ENCODE measurements around the gene PAX2.

PAX2 gene

DNA sequence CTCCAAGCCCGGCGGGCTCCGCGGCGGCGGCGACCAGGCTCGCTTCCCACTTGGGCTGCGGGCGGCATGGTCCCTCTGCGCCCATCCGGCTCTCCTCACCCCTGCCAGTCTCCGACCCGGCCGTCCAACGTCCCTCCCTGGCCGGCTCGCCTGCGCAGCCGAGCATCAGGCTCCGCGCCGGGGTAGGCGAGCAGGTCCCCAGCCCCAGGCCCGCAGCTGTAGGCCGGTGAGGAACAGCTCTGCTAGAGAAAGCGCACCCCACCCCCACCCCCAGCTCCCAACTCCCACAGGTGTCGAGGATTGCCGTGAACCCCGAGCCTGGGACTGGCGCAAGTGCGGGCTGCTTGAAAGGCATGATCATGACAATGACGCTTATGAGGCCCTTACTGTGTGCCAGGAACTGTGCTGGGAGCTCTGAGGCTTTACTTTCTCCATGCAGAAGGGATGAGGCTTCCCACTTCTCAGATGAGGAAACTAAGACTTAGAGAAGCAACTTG is 20.8 kb upstream of the PAX2 start:
- Histone ChIP-seq H3K9me3 (ENCODE audit: control insufficient read depth in 2 of 2, low read length in 2 of 2) (no peaks in the 10 kb centered on the region), H3K9ac (ENCODE audit: low read depth in 1 of 2, low read length in 2 of 2) (no peak overlapping the region), H3K4me3 (ENCODE audit: low read length in 2 of 2) (no peak overlapping the region), H3K4me1 (ENCODE audit: control insufficient read depth in 2 of 2, insufficient read depth in 2 of 2, low read length in 2 of 2) (no peaks in the 10 kb centered on the region), H3K36me3 (ENCODE audit: control insufficient read depth in 2 of 2, insufficient read depth in 2 of 2, low read length in 2 of 2) (no peaks in the 10 kb centered on the region), H3K27me3 (ENCODE audit: control insufficient read depth in 2 of 2, insufficient read depth in 2 of 2, low read length in 2 of 2) (peaks cover 63 to 71% of the 10 kb centered on the region in 2 donors), H3K27ac (ENCODE audit: low read depth in 2 of 2, low read length in 2 of 2) (no peak overlapping the region)

DNA sequence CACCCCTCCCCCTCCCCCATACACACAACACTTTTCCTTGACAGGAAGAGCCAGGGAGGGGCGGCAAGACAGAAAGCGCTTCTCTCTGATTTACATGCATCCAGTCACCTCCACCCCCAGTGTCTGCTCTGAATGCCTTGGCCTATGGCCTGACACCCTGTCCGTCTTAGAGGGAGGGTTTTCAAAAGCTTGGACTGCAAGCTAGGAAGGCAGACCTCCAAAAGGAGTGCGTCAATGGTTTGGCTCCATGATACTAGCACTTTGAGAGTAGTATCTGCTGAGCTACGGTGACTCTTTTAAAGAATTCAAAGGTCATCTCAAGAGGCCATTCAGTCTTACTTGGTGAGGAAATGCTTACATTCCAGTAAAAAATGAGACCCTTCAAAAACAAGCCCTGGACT is 20.3 kb upstream of the PAX2 start:
- Histone ChIP-seq H3K9ac (ENCODE audit: low read depth in 1 of 2, low read length in 2 of 2) (no peak overlapping the region), H3K27me3 (ENCODE audit: control insufficient read depth in 2 of 2, insufficient read depth in 2 of 2, low read length in 2 of 2) (peaks cover 63 to 73% of the 10 kb centered on the region in 2 donors), H3K36me3 (ENCODE audit: control insufficient read depth in 2 of 2, insufficient read depth in 2 of 2, low read length in 2 of 2) (no peaks in the 10 kb centered on the region), H3K4me3 (ENCODE audit: low read length in 2 of 2) (no peak overlapping the region), H3K27ac (ENCODE audit: low read depth in 2 of 2, low read length in 2 of 2) (no peak overlapping the region), H3K9me3 (ENCODE audit: control insufficient read depth in 2 of 2, low read length in 2 of 2) (no peaks in the 10 kb centered on the region), H3K4me1 (ENCODE audit: control insufficient read depth in 2 of 2, insufficient read depth in 2 of 2, low read length in 2 of 2) (peaks cover 4% of the 10 kb centered on the region in 2 donors)

DNA sequence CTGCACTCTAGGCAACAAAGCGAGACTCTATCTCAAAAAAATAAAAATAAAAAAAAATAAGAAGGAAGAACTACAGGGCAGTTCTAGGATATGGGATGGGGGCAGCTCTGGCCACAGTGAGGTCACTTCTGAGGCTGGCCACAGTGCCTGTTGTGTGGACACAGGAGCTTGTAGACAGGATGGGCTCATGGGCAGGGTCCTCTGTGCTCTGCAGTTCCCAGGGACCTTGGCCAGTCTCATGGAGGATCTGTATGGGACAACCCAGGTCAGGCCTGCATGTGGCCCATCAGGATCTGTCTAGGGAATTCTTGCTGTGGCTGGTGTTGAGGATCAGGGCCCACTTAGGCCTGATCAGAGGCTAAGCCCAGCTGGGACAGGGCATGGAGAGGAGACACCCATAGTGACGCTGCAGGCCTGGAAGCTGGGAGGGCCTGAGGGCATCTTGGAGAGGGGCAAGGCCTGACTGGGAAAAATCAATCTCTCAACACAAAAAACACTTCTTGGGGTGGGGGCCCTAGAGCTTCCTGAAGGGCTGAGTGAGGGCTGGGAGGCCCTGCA is 19.4 kb upstream of the PAX2 start:
- Histone ChIP-seq H3K27ac (ENCODE audit: low read depth in 2 of 2, low read length in 2 of 2) (no peak overlapping the region), H3K9ac (ENCODE audit: low read depth in 1 of 2, low read length in 2 of 2) (no peak overlapping the region), H3K9me3 (ENCODE audit: control insufficient read depth in 2 of 2, low read length in 2 of 2) (no peaks in the 10 kb centered on the region), H3K4me3 (ENCODE audit: low read length in 2 of 2) (no peak overlapping the region), H3K4me1 (ENCODE audit: control insufficient read depth in 2 of 2, insufficient read depth in 2 of 2, low read length in 2 of 2) (peaks cover 8 to 13% of the 10 kb centered on the region in 2 donors), H3K36me3 (ENCODE audit: control insufficient read depth in 2 of 2, insufficient read depth in 2 of 2, low read length in 2 of 2) (no peaks in the 10 kb centered on the region), H3K27me3 (ENCODE audit: control insufficient read depth in 2 of 2, insufficient read depth in 2 of 2, low read length in 2 of 2) (peaks cover 61 to 74% of the 10 kb centered on the region in 2 donors)

DNA sequence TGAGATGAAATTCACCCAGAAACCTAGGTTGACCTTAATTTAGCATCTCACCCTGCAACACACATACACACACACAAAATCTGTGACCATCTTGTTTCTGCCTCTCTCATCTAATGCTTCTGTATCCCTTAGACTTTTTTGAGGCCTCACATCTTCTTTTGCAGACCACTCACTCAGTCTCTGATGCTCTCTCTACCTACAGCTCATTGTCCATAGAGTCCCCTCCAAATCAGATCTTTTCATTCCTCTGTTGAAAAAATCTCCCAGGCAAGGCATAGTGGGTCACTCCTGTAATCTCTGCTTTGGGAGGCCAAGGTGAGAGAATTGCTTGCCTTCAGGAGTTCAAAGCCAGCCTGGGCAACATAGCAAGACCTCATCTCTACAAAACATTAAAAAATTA is 17.6 kb upstream of the PAX2 start:
- Histone ChIP-seq H3K9ac (ENCODE audit: low read depth in 1 of 2, low read length in 2 of 2) (no peak overlapping the region), H3K4me3 (ENCODE audit: low read length in 2 of 2) (no peak overlapping the region), H3K4me1 (ENCODE audit: control insufficient read depth in 2 of 2, insufficient read depth in 2 of 2, low read length in 2 of 2) (peaks cover 12 to 19% of the 10 kb centered on the region in 2 donors), H3K27ac (ENCODE audit: low read depth in 2 of 2, low read length in 2 of 2) (no peak overlapping the region), H3K36me3 (ENCODE audit: control insufficient read depth in 2 of 2, insufficient read depth in 2 of 2, low read length in 2 of 2) (no peaks in the 10 kb centered on the region), H3K9me3 (ENCODE audit: control insufficient read depth in 2 of 2, low read length in 2 of 2) (no peaks in the 10 kb centered on the region), H3K27me3 (ENCODE audit: control insufficient read depth in 2 of 2, insufficient read depth in 2 of 2, low read length in 2 of 2) (peaks cover 69 to 79% of the 10 kb centered on the region in 2 donors)

DNA sequence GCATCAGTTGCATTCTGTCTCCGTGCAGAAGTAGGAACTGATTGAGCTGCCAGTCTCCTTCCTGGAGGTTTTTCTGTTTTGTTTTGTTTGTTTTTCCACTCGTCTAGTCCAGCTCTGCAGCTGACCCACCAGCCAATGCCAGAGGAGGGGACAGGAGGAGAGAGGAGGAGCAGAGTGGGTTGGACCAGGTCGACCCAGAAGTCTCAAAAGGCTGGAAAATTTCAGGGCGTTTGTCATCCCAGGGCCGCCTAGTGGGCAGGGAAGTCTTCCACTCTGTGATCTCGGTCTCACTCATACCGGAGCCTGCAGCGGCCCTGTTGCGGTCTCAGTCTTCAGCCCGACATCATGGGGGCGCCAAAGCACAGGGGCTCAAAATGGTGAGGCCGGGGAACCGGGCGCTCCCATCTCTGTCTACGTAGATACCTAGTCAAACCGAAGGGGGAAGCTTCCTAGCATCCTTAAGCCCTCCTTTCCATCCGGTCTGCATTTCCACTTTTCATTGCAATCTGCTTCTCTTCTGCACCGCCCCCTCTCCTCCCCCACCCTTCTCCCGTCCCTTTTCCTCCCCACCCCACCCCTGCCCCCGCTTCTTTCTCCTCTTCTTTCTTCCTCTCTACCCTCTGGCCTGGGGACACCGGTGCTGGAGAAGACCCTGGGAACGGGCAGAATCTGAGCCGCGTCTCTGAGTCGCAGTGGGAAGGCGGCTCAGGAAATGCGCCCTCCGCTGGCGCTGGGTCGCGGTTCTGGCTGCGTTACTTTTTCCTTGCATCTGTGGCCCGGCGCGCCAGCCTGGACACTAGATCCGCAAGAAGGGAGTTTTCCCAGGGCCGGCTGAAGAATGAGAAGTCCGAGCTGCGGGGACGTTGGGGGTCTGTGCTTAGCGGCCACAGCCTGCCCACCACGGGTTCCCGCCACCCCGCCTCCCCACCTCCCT is 16.2 kb upstream of the PAX2 start:
- Histone ChIP-seq H3K27ac (ENCODE audit: low read depth in 2 of 2, low read length in 2 of 2) (no peak overlapping the region), H3K4me3 (ENCODE audit: low read length in 2 of 2) (no peak overlapping the region), H3K9ac (ENCODE audit: low read depth in 1 of 2, low read length in 2 of 2) (no peak overlapping the region), H3K9me3 (ENCODE audit: control insufficient read depth in 2 of 2, low read length in 2 of 2) (no peaks in the 10 kb centered on the region), H3K27me3 (ENCODE audit: control insufficient read depth in 2 of 2, insufficient read depth in 2 of 2, low read length in 2 of 2) (peaks cover 66 to 80% of the 10 kb centered on the region in 2 donors), H3K36me3 (ENCODE audit: control insufficient read depth in 2 of 2, insufficient read depth in 2 of 2, low read length in 2 of 2) (no peaks in the 10 kb centered on the region), H3K4me1 (ENCODE audit: control insufficient read depth in 2 of 2, insufficient read depth in 2 of 2, low read length in 2 of 2) (peaks cover 12 to 19% of the 10 kb centered on the region in 2 donors)

DNA sequence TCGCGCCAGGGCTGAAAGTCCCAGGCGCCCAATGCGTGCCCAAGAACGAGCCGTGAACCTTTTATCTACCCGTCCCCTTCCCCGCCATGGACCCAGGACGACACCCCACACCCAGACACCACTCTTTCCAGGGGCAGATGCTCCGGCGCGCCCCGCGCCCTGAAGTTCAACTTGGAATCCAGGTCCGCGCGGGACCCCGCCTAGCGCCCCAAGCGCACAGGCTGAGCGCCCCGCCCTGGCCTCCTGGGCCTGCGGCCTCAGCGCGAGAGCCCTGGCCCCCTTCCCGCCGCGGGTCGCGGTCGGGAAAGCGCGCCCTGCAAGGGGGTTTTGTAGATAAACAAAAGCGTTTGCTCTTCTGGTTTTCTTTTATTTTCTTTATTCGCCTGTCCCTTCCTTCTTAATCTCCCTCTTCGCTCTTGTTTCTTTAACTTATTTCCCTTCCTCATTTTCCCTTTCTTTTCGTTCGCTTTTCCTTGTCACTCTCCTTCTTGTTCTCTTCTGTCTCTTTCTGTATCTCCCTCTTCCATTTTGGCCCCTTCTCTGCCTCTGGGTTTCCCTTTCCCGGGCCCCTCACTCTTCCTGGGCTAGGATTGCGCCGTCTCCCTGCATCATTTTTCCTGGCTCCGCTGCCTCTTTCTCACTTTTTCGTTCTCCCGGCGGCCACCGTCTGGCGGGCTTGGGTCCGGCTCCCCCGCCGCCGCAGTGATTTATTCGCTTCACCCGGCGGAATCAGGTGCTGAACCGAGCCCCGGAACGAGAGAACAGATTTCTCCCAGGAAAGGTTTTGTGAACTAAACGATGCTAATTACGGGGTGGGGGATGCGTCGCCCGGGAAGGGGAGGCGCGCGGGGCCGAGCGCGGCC is 15.3 kb upstream of the PAX2 start:
- Histone ChIP-seq H3K27ac (ENCODE audit: low read depth in 2 of 2, low read length in 2 of 2) (no peak overlapping the region), H3K36me3 (ENCODE audit: control insufficient read depth in 2 of 2, insufficient read depth in 2 of 2, low read length in 2 of 2) (no peaks in the 10 kb centered on the region), H3K27me3 (ENCODE audit: control insufficient read depth in 2 of 2, insufficient read depth in 2 of 2, low read length in 2 of 2) (peaks cover 71 to 83% of the 10 kb centered on the region in 2 donors), H3K9ac (ENCODE audit: low read depth in 1 of 2, low read length in 2 of 2) (no peak overlapping the region), H3K9me3 (ENCODE audit: control insufficient read depth in 2 of 2, low read length in 2 of 2) (no peaks in the 10 kb centered on the region), H3K4me3 (ENCODE audit: low read length in 2 of 2) (peak overlapping the region in 1 of 2 donors; percentile 26), H3K4me1 (ENCODE audit: control insufficient read depth in 2 of 2, insufficient read depth in 2 of 2, low read length in 2 of 2) (peaks cover 12 to 19% of the 10 kb centered on the region in 2 donors)

DNA sequence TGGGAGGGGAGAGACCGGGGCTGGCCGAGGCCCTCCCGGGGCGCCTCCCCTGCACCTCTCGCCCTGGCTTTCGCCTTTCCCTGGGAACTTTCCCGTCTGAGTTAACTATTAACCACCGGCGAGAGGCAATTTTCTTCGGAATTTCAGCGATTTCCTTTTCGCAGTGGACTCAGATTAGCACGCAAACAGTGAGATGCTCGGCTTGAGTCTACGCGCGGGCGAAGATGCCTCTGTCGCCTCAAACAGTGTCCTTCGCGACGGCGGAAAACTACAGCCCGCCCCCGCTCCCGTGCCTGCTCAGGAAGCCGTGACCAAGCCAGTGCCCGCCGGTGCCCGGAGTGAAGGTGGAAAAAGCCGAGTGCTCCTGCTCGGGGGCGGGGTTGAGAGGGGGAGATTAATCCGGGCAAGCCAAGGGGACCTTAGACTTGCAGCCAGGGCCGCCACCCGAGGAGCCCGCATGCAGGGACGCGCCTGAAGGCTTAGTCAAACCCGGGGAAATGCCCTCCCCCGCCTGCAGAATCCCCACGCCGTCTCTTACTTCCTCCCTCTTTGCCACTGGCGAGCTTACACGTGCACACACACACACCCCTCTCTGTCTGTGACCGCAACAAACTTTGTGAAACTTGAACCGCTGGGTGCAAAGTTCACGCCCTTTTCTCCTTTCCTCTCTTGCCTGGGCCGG is 14.5 kb upstream of the PAX2 start:
- no peaks in the 10 kb centered on the region for H3K36me3 ChIP-seq (ENCODE audit: control insufficient read depth in 2 of 2, insufficient read depth in 2 of 2, low read length in 2 of 2)
- no peak overlapping the region for H3K27ac ChIP-seq (ENCODE audit: low read depth in 2 of 2, low read length in 2 of 2)
- no peaks in the 10 kb centered on the region for H3K9me3 ChIP-seq (ENCODE audit: control insufficient read depth in 2 of 2, low read length in 2 of 2)
- H3K4me1 ChIP-seq (ENCODE audit: control insufficient read depth in 2 of 2, insufficient read depth in 2 of 2, low read length in 2 of 2), result peaks cover 12 to 19% of the 10 kb centered on the region in 2 donors
- no peak overlapping the region for H3K9ac ChIP-seq (ENCODE audit: low read depth in 1 of 2, low read length in 2 of 2)
- peaks cover 71 to 81% of the 10 kb centered on the region in 2 donors for H3K27me3 ChIP-seq (ENCODE audit: control insufficient read depth in 2 of 2, insufficient read depth in 2 of 2, low read length in 2 of 2)
- peak overlapping the region in 1 of 2 donors; percentile 26 for H3K4me3 ChIP-seq (ENCODE audit: low read length in 2 of 2)

DNA sequence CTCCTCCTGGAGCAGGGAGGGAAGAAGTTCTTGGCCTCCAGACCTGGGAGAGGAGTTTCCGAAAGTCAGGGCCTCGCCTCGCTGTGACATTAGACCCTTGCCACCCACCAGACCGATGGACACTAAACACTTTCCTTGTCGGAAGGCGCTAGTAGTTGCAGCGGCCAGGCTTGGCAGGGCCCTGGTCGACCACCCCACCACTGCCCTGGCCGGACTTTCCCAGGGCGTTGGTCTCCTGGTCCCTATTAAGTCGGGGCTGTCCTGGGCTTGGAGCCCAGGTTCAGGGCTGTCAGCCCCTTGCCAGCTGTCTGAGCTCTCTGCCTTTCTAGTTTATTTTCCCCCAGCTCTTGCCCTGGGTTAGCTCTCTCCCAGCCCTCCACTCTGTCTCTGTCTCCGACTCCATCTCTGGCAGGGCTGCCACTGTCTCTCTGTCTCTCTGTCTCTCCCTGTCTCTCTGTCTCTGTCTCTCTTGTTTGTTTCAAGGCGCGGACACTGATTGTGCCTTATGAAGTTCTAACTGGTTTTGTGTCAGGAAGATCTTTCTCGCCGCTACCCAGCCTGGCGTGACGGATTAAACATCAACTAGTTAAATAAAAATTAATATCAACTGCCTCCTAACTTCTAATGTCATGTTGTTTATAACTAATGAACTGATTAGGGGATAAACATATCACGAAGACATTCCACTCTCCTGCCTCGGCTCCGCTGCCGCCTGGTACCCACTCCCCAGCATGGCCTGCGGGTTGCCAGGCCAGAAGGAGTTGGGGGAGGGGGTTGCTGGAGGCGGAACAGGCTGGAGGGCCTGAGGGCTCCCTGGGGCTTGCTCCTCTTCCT is 13.8 kb upstream of the PAX2 start:
- no peak overlapping the region for H3K4me3 ChIP-seq (ENCODE audit: low read length in 2 of 2)
- no peak overlapping the region for H3K27ac ChIP-seq (ENCODE audit: low read depth in 2 of 2, low read length in 2 of 2)
- H3K9ac ChIP-seq (ENCODE audit: low read depth in 1 of 2, low read length in 2 of 2), result no peak overlapping the region
- H3K36me3 ChIP-seq (ENCODE audit: control insufficient read depth in 2 of 2, insufficient read depth in 2 of 2, low read length in 2 of 2), result no peaks in the 10 kb centered on the region
- no peaks in the 10 kb centered on the region for H3K9me3 ChIP-seq (ENCODE audit: control insufficient read depth in 2 of 2, low read length in 2 of 2)
- H3K27me3 ChIP-seq (ENCODE audit: control insufficient read depth in 2 of 2, insufficient read depth in 2 of 2, low read length in 2 of 2), result peaks cover 72 to 81% of the 10 kb centered on the region in 2 donors
- peaks cover 12 to 19% of the 10 kb centered on the region in 2 donors for H3K4me1 ChIP-seq (ENCODE audit: control insufficient read depth in 2 of 2, insufficient read depth in 2 of 2, low read length in 2 of 2)

DNA sequence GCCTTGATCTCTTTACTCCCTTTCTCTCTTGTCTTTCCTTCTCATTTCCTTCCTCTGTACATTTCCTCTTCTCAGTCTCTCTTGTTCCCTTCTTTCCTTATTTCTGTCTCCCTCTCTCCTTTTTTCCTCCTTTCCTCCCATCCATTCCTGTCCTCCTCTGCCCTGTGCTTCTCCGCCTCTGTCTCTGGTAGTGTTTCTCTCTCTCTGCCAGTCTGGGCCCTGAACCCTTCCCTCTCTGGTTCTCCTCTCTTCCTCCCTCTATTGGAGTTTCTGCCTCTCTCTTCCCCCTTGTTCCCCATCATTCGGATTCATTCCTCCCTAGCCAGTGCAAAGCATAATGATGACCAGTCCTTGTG is 13.2 kb upstream of the PAX2 start:
- no peak overlapping the region for H3K27ac ChIP-seq (ENCODE audit: low read depth in 2 of 2, low read length in 2 of 2)
- H3K4me1 ChIP-seq (ENCODE audit: control insufficient read depth in 2 of 2, insufficient read depth in 2 of 2, low read length in 2 of 2), result peaks cover 13 to 19% of the 10 kb centered on the region in 2 donors
- no peaks in the 10 kb centered on the region for H3K36me3 ChIP-seq (ENCODE audit: control insufficient read depth in 2 of 2, insufficient read depth in 2 of 2, low read length in 2 of 2)
- H3K9ac ChIP-seq (ENCODE audit: low read depth in 1 of 2, low read length in 2 of 2), result no peak overlapping the region
- H3K27me3 ChIP-seq (ENCODE audit: control insufficient read depth in 2 of 2, insufficient read depth in 2 of 2, low read length in 2 of 2), result peaks cover 74 to 86% of the 10 kb centered on the region in 2 donors
- H3K9me3 ChIP-seq (ENCODE audit: control insufficient read depth in 2 of 2, low read length in 2 of 2), result no peaks in the 10 kb centered on the region
- no peak overlapping the region for H3K4me3 ChIP-seq (ENCODE audit: low read length in 2 of 2)

Data from mucosa of rectum (tissue), 2 donors.